Stimulated activated CD8-positive, alpha-beta memory T cell treated with anti-CD3 and anti-CD28 coated beads, Interleukin-15, amount 100 ng/mL, for 48 hours (primary cell): ENCODE results near the gene SCGB1D1.

Experiments used
- DNase-seq, 2 donors: peaks; one replicate each; pipeline ENCODE4 v3.0.0-alpha.2; 2020; ENCODE audit warnings: low read depth in 2 of 2

Gene SCGB1D1, protein sequence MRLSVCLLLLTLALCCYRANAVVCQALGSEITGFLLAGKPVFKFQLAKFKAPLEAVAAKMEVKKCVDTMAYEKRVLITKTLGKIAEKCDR

DNA sequence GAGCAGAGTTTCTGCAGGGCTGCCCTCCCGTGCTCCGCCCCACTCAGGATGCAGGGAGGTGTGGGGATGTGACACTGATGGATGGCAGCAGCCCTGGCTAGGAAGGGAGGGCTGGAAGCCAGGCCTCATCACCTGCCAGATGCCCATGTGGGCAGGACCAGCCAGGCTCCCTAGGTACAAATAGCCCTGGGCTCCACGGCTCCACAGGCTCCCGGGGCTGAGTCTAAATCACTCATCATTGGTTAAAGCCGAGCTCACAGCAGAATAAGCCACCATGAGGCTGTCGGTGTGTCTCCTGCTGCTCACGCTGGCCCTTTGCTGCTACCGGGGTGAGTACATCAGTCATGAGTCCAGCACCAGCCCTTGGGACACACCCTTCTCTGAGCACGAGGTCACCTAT, at the start of gene SCGB1D1:
TSS of gene SCGB1D1 (plus strand) at position 206 of the 400 bp plus-strand sequence. CDS start at position 275, 69 bp downstream.
- no peak for DNase-seq

DNA sequence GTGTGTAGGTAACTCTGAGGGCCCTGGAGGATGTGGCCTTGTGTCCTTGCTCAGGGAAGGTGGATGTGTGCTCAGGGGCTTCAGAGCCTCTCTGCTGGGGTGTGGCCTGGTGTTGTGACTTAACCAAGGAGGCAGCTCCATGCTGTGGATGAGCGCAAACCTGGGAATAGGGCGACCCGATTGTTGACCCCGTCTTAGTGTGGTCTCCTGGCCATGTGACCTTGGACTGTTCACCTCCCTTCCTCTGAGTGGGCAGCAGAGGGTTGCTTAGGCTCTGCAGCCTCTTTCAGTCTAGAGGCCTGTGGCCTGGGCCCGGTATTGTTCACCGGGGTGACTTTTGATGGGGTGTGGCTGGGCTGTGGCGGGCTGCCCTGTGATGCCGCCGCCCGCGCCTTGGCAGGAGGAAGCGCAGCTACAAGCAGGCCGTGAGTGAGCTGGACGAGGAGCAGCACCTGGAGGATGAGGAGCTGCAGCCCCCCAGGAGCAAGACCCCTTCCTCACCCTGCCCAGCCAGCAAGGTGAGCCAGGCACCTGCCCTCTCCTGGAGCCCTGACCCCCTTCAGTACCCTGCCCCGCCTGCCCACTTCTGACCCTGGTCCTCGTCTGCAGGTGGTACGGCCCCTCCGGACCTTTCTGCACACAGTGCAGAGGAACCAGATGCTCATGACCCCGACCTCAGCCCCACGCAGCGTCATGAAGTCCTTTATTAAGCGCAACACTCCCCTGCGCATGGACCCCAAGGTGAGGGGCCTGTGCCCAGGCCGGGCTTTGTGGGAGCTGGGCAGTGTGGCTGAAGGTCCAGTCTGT, 49.5 kb upstream of the SCGB1D1 start:
- DNase-seq: no peak

DNA sequence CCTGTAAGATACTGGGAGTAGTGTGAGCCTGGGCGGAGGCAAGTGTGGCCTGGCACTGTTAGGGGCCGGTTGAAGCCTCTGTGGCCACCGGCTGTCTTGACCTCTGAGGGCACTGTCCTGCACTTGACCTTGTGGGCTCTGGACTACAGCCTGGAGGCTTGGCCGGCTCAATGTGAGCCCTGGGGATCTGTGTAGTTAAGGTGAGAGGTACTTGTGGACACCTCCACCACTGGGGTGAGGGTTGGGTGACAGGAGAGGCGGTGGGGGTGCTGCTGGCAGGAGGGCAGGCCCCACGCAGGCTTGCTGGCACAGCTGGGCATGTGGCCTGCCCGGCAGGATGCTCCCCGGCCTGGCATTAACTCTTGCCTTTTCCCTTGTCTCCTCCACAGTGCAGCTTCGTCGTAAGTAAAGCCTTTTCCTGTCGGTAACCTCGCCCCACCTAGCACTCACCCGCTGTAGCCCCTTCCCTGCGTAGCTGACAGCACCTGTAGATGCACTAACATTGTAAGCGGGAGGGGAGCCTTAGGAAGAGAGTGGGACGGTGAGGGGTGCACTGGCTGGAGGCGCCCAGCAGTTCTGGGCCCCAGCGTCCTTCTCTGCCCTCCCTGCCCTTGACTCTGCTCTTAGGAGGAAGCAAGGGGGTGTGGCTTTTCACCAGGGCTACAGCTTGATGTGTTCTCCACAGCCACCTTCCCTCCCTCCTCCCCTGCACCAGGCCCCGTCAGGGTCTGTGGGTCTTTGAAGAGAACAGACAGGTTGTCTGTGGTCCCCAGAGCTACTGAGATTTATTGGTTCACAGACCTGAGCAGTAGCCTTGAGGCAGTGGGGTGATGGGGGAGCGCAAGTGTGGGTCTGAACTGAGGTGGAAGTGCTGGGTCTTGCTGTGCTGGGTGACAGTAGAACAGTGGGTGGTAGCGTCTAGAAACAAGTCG, 48.6 kb upstream of the SCGB1D1 start:
- DNase-seq: no peak

DNA sequence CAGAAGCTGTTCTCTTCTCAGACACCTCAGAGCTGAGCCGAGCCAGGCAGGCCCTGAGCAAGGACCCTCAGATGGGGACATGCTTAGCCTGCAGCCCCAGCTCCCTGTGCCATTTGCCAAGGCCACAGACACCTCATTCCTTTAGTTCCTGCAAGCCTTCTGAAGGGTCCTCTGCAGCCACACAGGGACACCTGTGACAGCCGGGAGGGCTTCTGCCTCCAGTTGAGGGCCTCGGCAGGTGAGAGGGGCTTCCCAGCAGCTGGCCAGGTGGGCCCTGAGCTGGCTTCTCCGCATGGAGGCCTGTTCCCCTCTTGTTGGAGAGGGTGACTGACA, 48.0 kb upstream of the SCGB1D1 start:
- DNase-seq: no peak

DNA sequence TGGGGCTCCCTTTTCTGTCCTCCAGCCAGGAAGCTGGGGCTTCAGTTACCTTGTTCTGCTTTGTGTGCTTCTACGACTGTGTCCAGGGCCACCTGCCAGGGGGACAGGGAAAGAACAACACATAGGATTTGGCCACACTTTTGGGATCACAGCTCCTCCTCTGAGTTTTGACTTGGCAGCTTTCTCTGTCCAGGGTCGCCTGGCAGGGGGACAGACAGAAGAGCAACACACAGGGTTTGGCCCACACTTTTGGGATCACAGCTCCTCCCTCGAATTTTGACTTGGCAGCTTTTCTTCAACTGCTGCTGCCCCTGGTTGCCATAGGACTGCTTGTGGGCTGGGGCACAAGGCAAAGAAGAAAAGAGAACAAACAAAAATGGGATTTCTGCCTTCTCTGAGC, 47.1 kb upstream of the SCGB1D1 start:
- no peak for DNase-seq

DNA sequence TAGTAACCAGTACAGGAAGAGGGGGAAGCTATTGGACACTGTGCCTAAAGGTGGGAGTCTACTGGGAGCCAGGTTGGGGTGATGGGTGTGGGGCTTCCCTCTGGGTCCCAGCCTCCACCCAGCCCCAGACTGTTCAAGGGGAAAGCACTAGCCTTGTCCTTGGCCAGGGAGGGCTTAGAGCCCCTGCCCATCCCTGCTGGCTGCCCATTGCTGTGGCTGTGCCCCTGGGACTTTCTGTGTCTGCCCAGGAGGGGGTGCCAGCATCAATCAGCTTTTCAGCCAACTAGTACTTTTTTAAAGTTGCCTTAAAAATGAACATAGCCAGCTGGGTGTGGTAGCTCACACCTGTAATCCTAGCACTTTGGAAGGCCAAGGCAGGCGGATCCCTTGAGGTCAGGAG, 46.3 kb upstream of the SCGB1D1 start:
- no peak for DNase-seq

DNA sequence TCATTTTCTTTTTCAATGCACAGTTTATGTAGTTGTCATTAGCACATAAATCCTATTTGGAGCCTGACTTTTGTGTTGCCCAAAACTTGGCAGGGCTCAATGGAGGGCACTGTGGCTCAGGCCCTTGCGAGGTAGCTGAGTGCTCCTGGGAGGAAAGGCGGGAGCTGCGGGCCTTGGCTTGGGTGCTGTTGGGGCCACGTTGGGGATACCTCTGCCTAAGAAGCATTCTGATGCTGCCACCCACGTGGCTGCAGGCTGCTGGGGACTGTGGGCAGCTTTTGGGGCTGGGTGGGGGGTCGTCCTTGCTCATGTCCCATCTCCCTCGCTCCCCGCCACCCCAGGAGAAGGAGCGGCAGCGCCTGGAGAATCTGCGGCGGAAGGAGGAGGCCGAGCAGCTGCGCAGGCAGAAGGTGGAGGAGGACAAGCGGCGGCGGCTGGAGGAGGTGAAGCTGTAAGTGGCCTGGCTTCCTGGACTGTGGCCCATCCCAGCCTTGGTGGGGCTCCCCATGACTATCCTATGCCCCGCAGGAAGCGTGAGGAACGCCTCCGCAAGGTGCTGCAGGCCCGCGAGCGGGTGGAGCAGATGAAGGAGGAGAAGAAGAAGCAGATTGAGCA, 45.3 kb upstream of the SCGB1D1 start:
- no peak for DNase-seq

DNA sequence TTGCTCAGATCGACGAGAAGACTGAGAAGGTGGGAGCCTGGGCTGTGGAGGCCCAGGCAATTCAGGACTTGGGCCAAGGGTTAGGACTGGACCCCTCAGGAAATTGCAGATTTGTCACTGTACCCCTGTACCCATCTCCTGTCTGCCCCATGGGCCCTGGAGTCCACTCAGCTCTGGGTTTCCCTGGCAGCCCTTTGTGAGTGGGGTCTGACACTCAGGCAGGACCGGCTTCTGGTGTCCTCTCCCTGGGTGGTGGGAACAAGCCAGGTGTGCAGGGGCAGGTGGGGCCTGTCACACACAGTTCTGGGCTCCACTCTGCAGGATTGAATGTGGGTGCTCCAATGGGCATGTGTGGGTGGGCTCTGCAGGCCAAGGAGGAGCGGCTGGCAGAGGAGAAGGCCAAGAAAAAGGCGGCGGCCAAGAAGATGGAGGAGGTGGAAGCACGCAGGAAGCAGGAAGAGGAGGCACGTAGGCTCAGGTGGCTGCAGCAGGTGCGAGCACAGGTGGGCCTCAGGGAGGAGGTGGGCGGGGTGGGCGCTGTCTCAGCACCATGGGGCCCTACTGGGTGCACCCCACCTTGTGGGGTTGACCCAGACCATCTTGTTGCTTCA, 44.6 kb upstream of the SCGB1D1 start:
- no peak for DNase-seq

DNA sequence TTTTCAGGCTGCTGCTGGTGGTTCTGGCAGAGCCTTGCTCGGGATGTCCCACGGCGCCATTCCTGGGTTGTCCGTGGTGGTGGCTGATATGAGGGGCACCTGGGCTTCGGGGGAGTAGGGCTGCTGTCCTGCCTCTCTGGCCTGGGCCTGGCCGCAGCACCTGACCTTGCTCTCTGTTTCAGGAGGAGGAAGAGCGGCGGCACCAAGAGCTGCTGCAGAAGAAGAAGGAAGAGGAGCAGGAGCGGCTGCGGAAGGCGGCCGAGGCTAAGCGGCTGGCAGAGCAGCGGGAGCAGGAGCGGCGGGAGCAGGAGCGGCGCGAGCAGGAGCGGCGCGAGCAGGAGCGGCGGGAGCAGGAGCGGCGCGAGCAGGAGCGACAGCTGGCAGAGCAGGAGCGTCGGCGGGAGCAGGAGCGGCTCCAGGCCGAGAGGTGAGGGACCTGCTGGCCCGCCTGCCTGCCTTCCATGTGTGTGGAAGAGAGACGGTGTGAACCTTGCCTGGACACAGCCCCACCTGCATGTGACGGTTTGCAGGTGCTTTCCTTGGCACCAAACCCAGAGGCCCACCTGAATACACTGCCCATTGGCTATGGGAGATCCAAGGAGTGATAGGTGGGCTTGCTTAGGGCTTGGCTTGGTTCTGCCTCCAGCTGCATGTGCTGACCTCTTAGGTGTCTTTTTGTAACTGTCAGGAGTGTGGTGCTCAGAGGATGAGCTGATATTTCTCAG, 43.4 kb upstream of the SCGB1D1 start:
- DNase-seq: no peak

DNA sequence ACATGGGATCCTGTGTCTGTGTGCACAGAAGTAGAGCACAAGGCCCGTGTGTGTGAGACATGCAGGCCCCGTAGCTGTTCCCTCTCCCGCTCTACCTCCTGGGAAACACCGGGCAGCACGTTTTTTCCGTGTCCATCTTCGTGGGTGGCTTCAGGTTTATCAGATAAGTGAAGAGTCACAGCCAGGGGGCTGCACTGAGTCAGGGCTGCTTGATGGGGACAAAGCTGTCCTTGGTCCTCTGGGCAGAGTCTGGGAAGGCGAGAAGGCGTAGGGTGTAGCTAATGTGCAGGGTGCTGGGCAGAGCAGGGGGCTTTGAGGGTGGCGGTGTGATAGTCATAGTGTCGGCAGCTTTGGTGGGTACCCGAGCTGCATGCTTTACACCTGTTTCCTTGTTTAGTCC, 42.5 kb upstream of the SCGB1D1 start:
- DNase-seq: no peak

DNA sequence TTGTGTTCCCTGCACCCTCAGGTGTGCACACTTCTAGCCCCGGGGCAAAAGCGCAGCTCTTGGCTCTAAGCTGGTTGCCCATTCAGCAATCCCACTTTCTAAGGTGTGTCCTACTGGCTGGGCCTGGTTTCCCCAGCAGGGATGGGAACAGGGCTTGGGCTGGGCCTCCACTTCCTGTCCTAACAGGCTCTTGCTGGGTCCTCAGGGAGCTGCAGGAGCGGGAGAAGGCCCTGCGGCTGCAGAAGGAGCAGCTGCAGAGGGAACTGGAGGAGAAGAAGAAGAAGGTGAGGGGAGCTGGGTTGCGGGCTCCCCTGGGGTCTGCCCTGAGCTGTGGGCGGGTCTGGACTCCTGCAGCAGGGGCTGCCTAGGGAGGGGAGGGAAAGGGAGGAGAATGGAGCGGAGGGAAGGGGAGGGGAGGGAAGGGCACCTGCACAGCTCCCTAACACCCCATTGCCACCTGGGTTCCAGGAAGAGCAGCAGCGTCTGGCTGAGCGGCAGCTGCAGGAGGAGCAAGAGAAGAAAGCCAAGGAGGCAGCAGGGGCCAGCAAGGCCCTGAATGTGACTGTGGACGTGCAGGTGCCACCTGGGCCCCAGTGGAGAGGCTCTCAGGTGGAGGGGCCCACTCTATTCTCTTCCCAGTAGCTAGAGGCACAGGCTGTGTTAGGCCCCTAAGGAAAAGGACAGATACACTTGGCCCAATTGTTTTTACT, 41.6 kb upstream of the SCGB1D1 start:
- DNase-seq: no peak

DNA sequence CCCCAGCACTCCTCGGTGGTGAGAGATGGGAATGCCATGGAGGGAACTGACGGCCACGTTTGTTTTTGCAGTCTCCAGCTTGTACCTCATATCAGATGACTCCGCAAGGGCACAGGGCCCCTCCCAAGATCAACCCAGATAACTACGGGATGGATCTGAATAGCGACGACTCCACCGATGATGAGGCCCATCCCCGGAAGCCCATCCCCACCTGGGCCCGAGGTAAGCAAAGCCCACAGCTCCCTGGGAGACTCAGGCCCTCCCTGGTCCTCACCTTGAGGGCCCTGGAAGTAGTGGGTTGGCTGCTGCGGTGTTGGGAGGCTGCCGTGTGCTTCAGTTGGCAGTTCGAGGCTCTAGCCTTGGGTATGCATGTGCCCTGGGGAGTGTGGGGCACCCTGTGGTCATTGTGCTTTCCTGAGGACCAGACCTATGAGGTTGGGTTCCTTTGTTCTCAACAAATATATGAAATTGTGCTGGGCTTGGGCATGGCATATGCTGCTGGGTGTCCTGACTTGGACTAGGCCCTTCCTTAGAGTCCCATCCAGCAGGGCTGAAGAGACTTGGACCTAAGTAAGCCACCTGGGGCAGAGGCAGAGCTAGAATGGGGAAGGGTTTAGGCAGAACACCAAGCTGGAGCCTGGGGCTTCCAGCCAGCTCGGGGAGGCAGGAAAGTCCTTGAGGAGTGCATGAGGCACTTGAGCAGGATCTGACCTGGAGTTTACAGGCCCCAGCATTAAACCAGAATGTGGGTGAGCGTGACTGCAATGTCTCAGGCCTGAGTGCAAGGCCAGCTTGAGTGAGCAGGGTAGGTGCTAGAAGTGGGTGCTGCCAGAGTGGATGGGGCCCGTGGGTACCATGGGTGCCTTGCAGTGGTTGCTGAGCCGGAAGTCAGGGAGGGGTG, 39.8 kb upstream of the SCGB1D1 start:
- no peak for DNase-seq

DNA sequence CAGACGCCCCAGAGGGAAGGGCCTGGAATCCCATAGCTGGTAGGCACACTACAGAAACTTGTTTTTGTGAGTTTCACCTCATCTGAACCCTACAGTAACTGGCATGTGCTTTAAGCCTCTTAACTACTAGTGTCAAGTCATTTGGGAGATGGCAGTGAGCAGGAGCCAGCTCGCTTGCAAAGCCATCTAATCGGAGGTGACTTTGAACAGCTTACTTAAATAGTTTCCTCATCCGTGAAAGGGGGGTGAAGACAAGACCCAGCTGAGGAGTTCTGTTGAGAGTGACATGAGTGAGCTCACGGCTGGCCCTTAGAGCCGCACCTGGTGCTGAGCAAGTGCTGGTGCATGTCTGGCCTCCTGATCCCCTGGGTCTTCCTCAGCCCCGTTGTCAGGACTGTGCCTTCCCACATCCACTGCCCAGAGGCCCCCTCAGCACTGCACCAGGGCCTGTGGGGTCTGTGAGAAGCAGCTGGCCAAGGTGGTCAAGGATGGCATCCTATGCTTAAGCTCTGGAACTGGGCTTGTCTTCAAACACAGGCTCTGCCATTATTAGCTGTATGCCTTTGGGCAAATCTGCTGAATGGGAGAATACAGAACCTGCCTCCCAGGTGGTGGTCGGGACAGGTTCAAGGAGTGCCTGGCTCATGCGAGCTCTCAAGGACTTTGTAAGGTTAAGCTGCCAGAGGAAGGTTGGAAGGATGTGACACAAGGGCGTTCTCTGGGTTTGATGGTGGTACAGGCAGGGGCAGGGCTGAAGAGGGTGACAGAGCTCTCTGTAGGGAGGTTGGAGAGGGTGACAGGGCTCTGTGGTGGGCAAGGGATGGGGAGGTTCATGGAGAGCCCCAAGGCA, 38.9 kb upstream of the SCGB1D1 start:
- DNase-seq: no peak

DNA sequence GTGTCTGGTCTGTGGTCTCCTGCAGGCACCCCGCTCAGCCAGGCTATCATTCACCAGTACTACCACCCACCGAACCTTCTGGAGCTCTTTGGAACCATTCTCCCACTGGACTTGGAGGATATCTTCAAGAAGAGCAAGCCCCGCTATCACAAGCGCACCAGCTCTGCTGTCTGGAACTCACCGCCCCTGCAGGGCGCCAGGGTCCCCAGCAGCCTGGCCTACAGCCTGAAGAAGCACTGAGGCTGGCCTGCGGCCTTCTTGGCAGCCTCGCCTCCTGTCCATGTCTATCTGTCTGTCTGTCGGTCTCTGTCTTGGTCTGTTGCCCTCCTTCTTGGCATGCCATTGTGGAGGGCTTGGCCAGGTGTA, 38.3 kb upstream of the SCGB1D1 start:
- DNase-seq: no peak

DNA sequence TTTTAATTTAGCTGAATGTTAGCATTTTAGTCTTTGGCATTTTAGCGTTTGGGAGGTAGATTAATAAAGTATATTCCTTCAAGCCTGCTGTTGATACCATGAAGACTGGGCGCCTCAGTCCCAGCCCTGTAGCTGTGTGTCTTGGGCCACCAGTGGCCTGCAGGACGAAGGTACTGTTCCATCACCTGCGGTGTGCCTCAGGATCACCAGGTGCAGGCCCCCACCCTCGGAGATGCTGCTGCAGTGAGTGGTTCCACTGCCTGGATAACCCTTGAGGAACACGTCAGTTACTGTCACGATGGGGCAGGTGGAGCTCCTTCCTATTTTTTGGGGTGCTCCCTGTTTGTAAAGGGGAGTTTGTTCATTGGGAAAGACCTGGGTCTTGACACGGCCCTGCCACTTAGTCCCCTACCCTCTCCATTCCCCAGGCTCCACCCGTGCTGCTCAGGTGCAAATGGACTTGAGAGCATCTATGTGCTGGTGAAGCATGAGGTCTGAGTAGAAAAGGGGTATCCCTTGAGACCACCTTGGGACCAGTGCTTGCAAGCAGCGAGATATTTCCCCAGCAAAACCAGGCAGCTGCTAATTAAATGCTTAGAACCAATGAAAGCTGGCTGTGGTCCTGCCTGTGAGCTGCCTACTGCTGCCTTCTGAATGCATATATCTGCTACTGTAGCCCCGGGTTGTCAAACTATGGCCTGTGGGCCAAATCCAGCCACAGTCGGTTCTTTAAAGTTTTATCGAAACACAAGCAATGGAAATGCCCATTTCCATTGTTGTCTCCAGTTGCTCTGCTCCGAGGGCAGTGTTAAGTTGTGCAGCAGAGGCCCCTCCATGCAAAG, 37.5 kb upstream of the SCGB1D1 start:
- DNase-seq: no peak

DNA sequence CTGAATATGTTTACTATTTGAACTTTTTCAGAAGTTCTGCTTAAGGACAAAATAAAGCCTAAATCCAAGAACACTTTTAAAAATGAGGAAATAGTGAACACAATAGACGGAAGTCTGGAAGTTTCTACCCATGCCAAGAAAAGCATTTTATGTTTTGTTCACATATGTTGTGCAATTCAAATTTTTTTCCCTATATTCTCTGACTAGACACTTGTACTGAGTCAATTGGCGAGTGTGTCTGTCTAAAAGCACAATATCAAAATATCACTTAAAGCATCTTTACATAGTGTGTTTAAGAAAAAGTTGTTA, 37.0 kb upstream of the SCGB1D1 start:
- no peak for DNase-seq

DNA sequence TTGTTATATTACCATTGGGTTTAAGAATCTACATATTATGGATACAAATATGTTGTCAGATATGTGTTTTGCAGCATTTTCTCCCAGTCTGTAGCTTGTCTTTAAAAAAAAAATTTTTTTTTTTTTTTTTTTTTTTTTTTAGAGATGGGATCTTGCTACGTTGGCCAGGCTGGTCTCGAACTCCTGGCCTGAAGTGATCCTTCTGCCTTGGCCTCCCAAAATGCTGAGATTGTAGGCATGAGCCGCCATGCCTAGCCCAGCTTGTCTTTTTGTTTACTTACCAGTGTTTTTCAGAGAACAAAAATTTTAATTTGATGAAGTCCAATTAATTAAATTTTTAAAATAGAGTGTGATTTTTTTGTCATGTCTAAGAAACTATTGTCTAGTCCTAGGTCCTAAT, 36.4 kb upstream of the SCGB1D1 start:
- no peak for DNase-seq

DNA sequence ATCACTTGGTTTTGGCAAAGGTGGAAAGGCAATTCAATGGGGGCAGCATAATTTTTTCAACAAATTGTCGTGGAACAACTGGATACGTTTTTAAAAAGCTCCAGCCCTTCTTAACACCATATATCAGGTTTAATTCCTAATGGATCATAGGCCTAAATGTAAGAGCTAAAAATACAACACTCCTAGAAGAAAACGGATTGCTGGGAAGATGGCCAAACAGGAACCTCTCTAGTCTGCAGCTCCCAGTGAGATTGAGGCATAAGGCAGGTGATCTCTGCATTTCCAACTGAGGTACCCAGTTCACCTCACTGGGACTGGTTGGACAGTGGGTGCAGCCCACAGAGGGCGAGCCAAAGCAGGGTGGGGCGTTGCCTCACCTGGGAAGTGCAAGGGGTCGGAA, 32.4 kb upstream of the SCGB1D1 start:
- DNase-seq: no peak
